Measurements from ENCODE around the gene ATAD3A.

The ATAD3A gene

GRCh38 chr1:1583347-1584010 is 71.5 kb downstream of the ATAD3A start:
- TF ChIP-seq SUZ12 (IDR thresholded peaks at IDR 0.05; ENCODE audit: extremely low read depth, insufficient read depth, insufficient read length), result no peak
- no peaks in the 10 kb centered on the region for H3K4me1 ChIP-seq (ENCODE audit: insufficient read depth, insufficient read length)
- H3K4me3 ChIP-seq (ENCODE audit: insufficient read length, low read depth), result no peak overlapping the region
- no peak overlapping the region for H3K9ac ChIP-seq (ENCODE audit: insufficient read length, low read depth)
- no peaks in the 10 kb centered on the region for H3K36me3 ChIP-seq (ENCODE audit: insufficient read depth, insufficient read length, low read length)
- DNase-seq (ENCODE audit: low read depth, low spot score), result no peak
- no peaks in the 10 kb centered on the region for H3K9me3 ChIP-seq (ENCODE audit: insufficient read depth, low read length)
- H3K27me3 ChIP-seq (ENCODE audit: insufficient read depth, insufficient read length), result no peaks in the 10 kb centered on the region

All from NT2/D1 (cell line).